SK-N-MC (cell line): ENCODE measurements around the gene MAB21L1.

Source experiments
- EZH2 ChIP-seq: fragments of 200-600 bp; sonication (generic); IDR thresholded peaks from one replicate; pipeline ENCODE4 v1.6.1; 2017; ENCODE audit warnings: antibody characterized with exemption
- FOXP2 ChIP-seq: optimal IDR thresholded peaks from 2 replicates; pipeline ENCODE3; 2011; ENCODE audit warnings: mild to moderate bottlenecking, moderate library complexity; ENCODE audit not compliant: insufficient read depth; ENCODE audit errors: extremely low read length, control extremely low read depth
- POLR2AphosphoS5 ChIP-seq: IDR thresholded peaks from 2 replicates; pipeline ENCODE4 v1.6.1; 2012; ENCODE audit warnings: mild to moderate bottlenecking, low read depth, low read length, borderline replicate concordance

GRCh38 chr13:35455022-35455421, 21.5 kb downstream of the MAB21L1 start:
- TF ChIP-seq EZH2 (no peak), POLR2AphosphoS5 (no peak), FOXP2 (no peak)
